GM10248 (cell line): ENCODE results near the gene FIBIN.

ENCODE experiments used
- CTCF ChIA-PET: fragments of 300-600 bp; sonication (Branson Sonifier 250); formaldehyde crosslinking; extraction: SDS; loops from one replicate; lab custom pipeline; 2021; ENCODE audit warnings: antibody characterized with exemption; lab: Yijun Ruan, JAX
- POLR2A ChIA-PET: fragments of 350-650 bp; sonication (Branson Sonifier 250); formaldehyde crosslinking; extraction: SDS; loops from one replicate; lab custom pipeline; 2020; ENCODE audit warnings: antibody characterized with exemption; lab: Yijun Ruan, JAX
- DNase-seq: peaks from one replicate; pipeline ENCODE4 v3.0.0; 2012; ENCODE audit errors: extremely low spot score
- CTCF ChIP-seq: IDR thresholded peaks from 2 replicates; pipeline ENCODE4 v1.5.1; 2012; ENCODE audit warnings: mild to moderate bottlenecking, low read depth; ENCODE audit errors: extremely low read depth, missing control alignments, control extremely low read depth

FIBIN gene

GRCh38 chr11:27029966-27030365, 36.1 kb downstream of the FIBIN start:
- no peak for DNase-seq
- CTCF ChIA-PET = no interaction called here
- no peak for TF ChIP-seq CTCF
- POLR2A ChIA-PET = no interaction called here

GRCh38 chr11:27031754-27032153, 37.8 kb downstream of the FIBIN start:
- POLR2A ChIA-PET = no interaction called here
- no peak for DNase-seq
- CTCF ChIA-PET = no interaction called here
- TF ChIP-seq CTCF = no peak

GRCh38 chr11:27039873-27040272, 46.0 kb downstream of the FIBIN start:
- no peak for TF ChIP-seq CTCF
- CTCF ChIA-PET = no interaction called here
- no peak for DNase-seq
- POLR2A ChIA-PET = no interaction called here

- DNase-seq = no peak
- POLR2A ChIA-PET = interaction anchor here (0.6 kb wide), 1 partner anchor 211 kb away, joined by 3 read pairs; no protein-coding TSS in a partner anchor
These were observed 46.6 kb downstream of the FIBIN start, which contains the start of gene BBOX1 for GRCh38 chr11:27040302-27041115. Gene BBOX1 (plus strand): TSS chr11:27040815. CDS start chr11:27055431, 14,616 bp downstream.

GRCh38 chr11:27041141-27041899, 47.4 kb downstream of the FIBIN start:
- POLR2A ChIA-PET = no interaction called here

More at GRCh38 chr11:27040302-27041115, 46.6 kb downstream of the FIBIN start, which contains the start of gene BBOX1:
- TF ChIP-seq CTCF = no peak
- CTCF ChIA-PET = interaction anchor here (1.0 to 1.3 kb wide), 3 partner anchors 10 to 40 kb away, joined by 3 to 4 read pairs (median 3); no protein-coding TSS in a partner anchor

More at GRCh38 chr11:27041141-27041899, 47.4 kb downstream of the FIBIN start:
- DNase-seq = no peak
- CTCF ChIA-PET = interaction anchor here (1.0 to 1.3 kb wide), 3 partner anchors 11 to 39 kb away, joined by 3 to 4 read pairs (median 3); no protein-coding TSS in a partner anchor
- TF ChIP-seq CTCF = no peak
